Muscle of arm (tissue), 12 donors: Measurements from ENCODE around the gene ATG3. TPM values are rescaled to one million over a fixed set of nuclear protein-coding genes. Genes with fewer than 3 reads are reported as not detected.
A peak's percentile ranks its signal among the peaks of the same experiment; 100 is the strongest.
"Not testable (repeated sequence)": the region's sequence is repeated elsewhere in the genome, so short reads cannot be mapped to it uniquely, and the experiment has no call there.

Source experiments
- DNase-seq: peaks from one replicate; pipeline ENCODE4 v3.0.0-alpha.2; 2013
- polyA plus RNA-seq, 12 donors: library from polyadenylated mRNA; unstranded; fragments of 120-200 nt; gene quantifications; one replicate each; pipeline ENCODE4 v1.2.1, GENCODE V29; 2013; ENCODE audit not compliant: insufficient read length in 12 of 12

ATG3 gene
- polyA plus RNA-seq, 12 donors, result 24.0 to 50.7 (median 30.7) TPM; not detected in 1

- DNase-seq, result no peak
Measured at GRCh38 chr3:112568642-112569041, 6.9 kb upstream of the ATG3 start.

GRCh38 chr3:112564940-112565305, 3.2 kb upstream of the ATG3 start:
- no peak for DNase-seq

GRCh38 chr3:112564247-112564939, 2.6 kb upstream of the ATG3 start:
- not testable (repeated sequence) for DNase-seq

GRCh38 chr3:112561484-112561733, 353 bp downstream of the ATG3 start:
- DNase-seq, result no peak

- peak; percentile 79 for DNase-seq
Measured at GRCh38 chr3:112560721-112561483, 860 bp downstream of the ATG3 start.

- no peak for DNase-seq
Measured at GRCh38 chr3:112560307-112560706, 1.5 kb downstream of the ATG3 start.

- no peak for DNase-seq
Measured at GRCh38 chr3:112557976-112558375, 3.8 kb downstream of the ATG3 start.

GRCh38 chr3:112555535-112556170, 6.1 kb downstream of the ATG3 start:
- DNase-seq, result no peak

- DNase-seq, result no peak
Measured at GRCh38 chr3:112550859-112551258, 10.9 kb downstream of the ATG3 start.

GRCh38 chr3:112546216-112546759, 15.5 kb downstream of the ATG3 start:
- DNase-seq, result no peak

- DNase-seq, result no peak
Measured at GRCh38 chr3:112539825-112540650, 21.7 kb downstream of the ATG3 start.

GRCh38 chr3:112531358-112531781, 30.4 kb downstream of the ATG3 start:
- peak; percentile 15 for DNase-seq

GRCh38 chr3:112530573-112530972, 31.2 kb downstream of the ATG3 start:
- DNase-seq, result no peak

- DNase-seq, result not testable (repeated sequence)
Measured at GRCh38 chr3:112524127-112524526, 37.6 kb downstream of the ATG3 start.

- peak; percentile 61 for DNase-seq
Measured at GRCh38 chr3:112519424-112520001, 42.2 kb downstream of the ATG3 start.

- DNase-seq, result not testable (repeated sequence)
Measured at GRCh38 chr3:112518970-112519369, 42.8 kb downstream of the ATG3 start.

GRCh38 chr3:112514527-112515128, 47.1 kb downstream of the ATG3 start:
- no peak for DNase-seq

- DNase-seq, result no peak
Measured at GRCh38 chr3:112512320-112512719, 49.4 kb downstream of the ATG3 start.

- DNase-seq, result no peak
Measured at GRCh38 chr3:112508860-112509259, 52.9 kb downstream of the ATG3 start.

GRCh38 chr3:112508261-112508660, 53.5 kb downstream of the ATG3 start:
- no peak for DNase-seq

- DNase-seq, result no peak
Measured at GRCh38 chr3:112505907-112506306, 55.9 kb downstream of the ATG3 start.
